Measurements from ENCODE around the gene YTHDF1. TPM values are rescaled to one million over a fixed set of nuclear protein-coding genes. Genes with fewer than 3 reads are reported as not detected.

YTHDF1 gene
- total and polyA plus RNA-seq, 2 experiments from 2014 or later: 35.9 to 57.4 TPM

DNA sequence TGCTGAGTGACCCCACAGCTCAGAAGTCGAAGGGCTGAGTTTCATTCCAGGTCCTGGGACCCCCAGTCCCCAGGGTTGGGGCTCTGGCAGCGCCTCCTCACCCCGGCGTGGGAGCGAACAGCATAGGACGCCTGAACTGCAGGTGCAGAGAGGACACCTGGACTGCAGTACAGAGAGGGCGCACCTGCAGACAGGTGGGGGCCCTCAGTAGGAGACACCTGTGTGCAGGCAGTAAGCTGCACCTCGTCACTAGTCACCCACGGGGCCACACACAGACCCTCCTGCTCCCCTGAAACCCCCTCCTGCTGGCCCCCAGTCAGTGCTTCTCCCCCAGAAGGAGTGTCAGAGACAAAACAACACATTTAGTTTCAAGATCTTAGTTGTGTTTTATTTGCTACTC is 46.9 kb upstream of the YTHDF1 start:
- no peaks in the 10 kb centered on the region for H3K36me3 ChIP-seq (replicated peaks; ENCODE audit: insufficient read depth, low read depth)
- no peak overlapping the region for H3K4me3 ChIP-seq
- H3K4me1 ChIP-seq (ENCODE audit: insufficient read depth): peaks cover 44% of the 10 kb centered on the region
- WGBS (ENCODE audit: low lambda C conversion rate, missing lambda C conversion rate): 91% methylated on average over 8 of the region's 9 CpGs
- no peaks in the 10 kb centered on the region for H3K79me2 ChIP-seq
- H3K9me3 ChIP-seq (ENCODE audit: low read depth): no peaks in the 10 kb centered on the region
- H2AFZ ChIP-seq: no peak overlapping the region
- H4K20me1 ChIP-seq (ENCODE audit: insufficient read depth, poor library complexity, severe bottlenecking): no peaks in the 10 kb centered on the region
- no peak overlapping the region for H3K27ac ChIP-seq
- H3K4me2 ChIP-seq: no peak overlapping the region
- no peaks in the 10 kb centered on the region for H3K27me3 ChIP-seq
- no peaks in the 10 kb centered on the region for H3K9me2 ChIP-seq (replicated peaks; ENCODE audit: insufficient read depth)
- DNase-seq (ENCODE audit: low spot score): no peak
- no peak for TF ChIP-seq EZH2phosphoT487 (IDR thresholded peaks at IDR 0.05; ENCODE audit: low read depth, severe bottlenecking, unreplicated experiment)
- TF ChIP-seq EZH2 (IDR thresholded peaks at IDR 0.05; ENCODE audit: borderline replicate concordance): no peak
- TF ChIP-seq, protein P1, sequence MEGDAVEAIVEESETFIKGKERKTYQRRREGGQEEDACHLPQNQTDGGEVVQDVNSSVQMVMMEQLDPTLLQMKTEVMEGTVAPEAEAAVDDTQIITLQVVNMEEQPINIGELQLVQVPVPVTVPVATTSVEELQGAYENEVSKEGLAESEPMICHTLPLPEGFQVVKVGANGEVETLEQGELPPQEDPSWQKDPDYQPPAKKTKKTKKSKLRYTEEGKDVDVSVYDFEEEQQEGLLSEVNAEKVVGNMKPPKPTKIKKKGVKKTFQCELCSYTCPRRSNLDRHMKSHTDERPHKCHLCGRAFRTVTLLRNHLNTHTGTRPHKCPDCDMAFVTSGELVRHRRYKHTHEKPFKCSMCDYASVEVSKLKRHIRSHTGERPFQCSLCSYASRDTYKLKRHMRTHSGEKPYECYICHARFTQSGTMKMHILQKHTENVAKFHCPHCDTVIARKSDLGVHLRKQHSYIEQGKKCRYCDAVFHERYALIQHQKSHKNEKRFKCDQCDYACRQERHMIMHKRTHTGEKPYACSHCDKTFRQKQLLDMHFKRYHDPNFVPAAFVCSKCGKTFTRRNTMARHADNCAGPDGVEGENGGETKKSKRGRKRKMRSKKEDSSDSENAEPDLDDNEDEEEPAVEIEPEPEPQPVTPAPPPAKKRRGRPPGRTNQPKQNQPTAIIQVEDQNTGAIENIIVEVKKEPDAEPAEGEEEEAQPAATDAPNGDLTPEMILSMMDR (IDR thresholded peaks at IDR 0.05; ENCODE audit: poor library complexity): no peak

DNA sequence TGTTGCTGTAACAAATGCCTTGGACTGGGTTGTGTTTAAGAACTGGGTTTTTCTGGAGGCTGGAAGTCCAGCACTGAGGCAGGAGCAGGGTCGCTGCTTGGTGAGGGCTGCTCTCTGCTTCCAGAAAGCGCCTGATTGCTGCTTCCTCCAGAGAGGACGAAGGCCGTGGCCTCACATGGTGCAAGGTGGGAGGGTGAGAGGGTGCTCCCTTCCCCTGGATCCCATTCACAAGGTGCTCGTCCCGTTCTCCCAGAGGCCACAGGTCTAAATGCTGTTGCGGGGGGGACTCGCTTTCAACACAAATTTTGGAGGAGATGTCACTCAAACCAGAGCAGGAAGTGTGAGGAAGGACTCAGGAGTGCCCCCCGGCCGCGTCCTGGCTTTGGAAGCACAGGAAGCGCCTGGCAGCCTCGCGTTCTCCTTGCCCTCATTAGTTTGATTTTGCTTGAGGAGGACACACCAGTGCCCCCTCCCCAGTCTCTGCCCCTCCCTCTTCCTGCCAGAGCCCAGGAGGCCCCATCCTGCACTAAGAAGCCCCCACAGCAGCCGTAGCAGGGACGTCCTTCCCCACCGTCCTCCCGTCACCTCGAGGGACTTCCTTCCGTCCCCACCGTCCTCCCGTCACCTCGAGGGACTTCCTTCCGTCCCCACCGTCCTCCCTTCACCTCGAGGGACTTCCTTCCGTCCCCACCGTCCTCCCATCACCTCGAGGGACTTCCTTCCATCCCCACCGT is 46.0 kb upstream of the YTHDF1 start:
- Histone ChIP-seq H3K36me3 (replicated peaks; ENCODE audit: insufficient read depth, low read depth) (no peaks in the 10 kb centered on the region), H4K20me1 (ENCODE audit: insufficient read depth, poor library complexity, severe bottlenecking) (no peaks in the 10 kb centered on the region), H2AFZ (no peak overlapping the region), H3K9me3 (ENCODE audit: low read depth) (no peaks in the 10 kb centered on the region), H3K4me3 (no peak overlapping the region), H3K4me1 (ENCODE audit: insufficient read depth) (peaks cover 44% of the 10 kb centered on the region), H3K27ac (peak overlapping the region; percentile 92), H3K4me2 (peak overlapping the region; percentile 64), H3K9me2 (replicated peaks; ENCODE audit: insufficient read depth) (no peaks in the 10 kb centered on the region), H3K79me2 (no peaks in the 10 kb centered on the region), H3K27me3 (no peaks in the 10 kb centered on the region)
- DNase-seq (ENCODE audit: low spot score): no peak
- WGBS (ENCODE audit: low lambda C conversion rate, missing lambda C conversion rate): 61% methylated on average over 15 of the region's 30 CpGs
- TF ChIP-seq, protein P1 (IDR thresholded peaks at IDR 0.05; ENCODE audit: poor library complexity): no peak
- TF ChIP-seq EZH2 (IDR thresholded peaks at IDR 0.05; ENCODE audit: borderline replicate concordance): no peak
- no peak for TF ChIP-seq EZH2phosphoT487 (IDR thresholded peaks at IDR 0.05; ENCODE audit: low read depth, severe bottlenecking, unreplicated experiment)

DNA sequence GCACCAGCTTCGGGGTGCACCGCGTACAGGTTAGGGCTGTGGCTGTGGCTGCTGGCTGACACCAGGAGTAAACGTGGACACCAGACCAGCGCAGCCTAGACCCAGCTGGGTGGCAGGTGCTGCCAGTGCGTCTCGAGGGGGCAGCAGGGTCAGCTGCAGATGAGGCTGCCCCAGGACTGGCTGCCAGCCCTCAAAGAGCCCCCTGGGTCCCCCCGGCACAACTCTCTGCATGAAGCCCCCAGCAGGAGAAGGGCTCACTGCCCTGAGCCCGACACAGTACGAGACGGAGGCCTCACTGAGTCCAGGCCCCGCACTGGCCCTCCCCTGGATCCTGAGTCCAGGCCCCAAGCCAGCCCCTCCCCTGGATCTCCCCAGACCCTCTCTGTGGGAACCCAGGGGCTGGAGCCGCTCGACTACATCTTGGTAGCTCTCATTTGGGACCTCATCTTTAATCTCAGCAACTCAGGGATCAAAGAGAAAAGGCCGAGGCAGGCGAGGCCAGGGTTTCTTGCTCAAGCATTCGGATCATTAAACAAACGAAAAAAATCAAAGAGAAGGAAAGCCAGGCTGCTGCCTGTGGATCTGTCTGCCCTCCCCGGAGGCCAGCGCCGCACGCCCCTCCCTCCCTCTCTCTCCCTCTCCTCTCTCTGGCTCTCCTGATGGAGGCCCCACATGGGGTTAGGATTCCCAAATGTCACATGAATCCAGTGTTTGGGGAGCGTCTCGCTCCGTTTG is 45.3 kb upstream of the YTHDF1 start:
- no peaks in the 10 kb centered on the region for H3K27me3 ChIP-seq
- TF ChIP-seq EZH2phosphoT487 (IDR thresholded peaks at IDR 0.05; ENCODE audit: low read depth, severe bottlenecking, unreplicated experiment): no peak
- no peak for TF ChIP-seq EZH2 (IDR thresholded peaks at IDR 0.05; ENCODE audit: borderline replicate concordance)
- TF ChIP-seq, protein P1 (IDR thresholded peaks at IDR 0.05; ENCODE audit: poor library complexity): no peak
- no peak overlapping the region for H3K4me3 ChIP-seq
- DNase-seq (ENCODE audit: low spot score): peak; percentile 68
- H3K79me2 ChIP-seq: no peaks in the 10 kb centered on the region
- peaks cover 44% of the 10 kb centered on the region for H3K4me1 ChIP-seq (ENCODE audit: insufficient read depth)
- no peaks in the 10 kb centered on the region for H3K9me2 ChIP-seq (replicated peaks; ENCODE audit: insufficient read depth)
- H3K27ac ChIP-seq: peak overlapping the region; percentile 92
- no peaks in the 10 kb centered on the region for H4K20me1 ChIP-seq (ENCODE audit: insufficient read depth, poor library complexity, severe bottlenecking)
- H2AFZ ChIP-seq: no peak overlapping the region
- no peaks in the 10 kb centered on the region for H3K9me3 ChIP-seq (ENCODE audit: low read depth)
- no peaks in the 10 kb centered on the region for H3K36me3 ChIP-seq (replicated peaks; ENCODE audit: insufficient read depth, low read depth)
- H3K4me2 ChIP-seq: peak overlapping the region; percentile 64
- 39% methylated on average over 23 of the region's 25 CpGs for WGBS (ENCODE audit: low lambda C conversion rate, missing lambda C conversion rate)

Measured in hepatocyte (in vitro differentiated cells).